ENCODE measurements around the gene GRB2. TPM values are rescaled to one million over a fixed set of nuclear protein-coding genes. Genes with fewer than 3 reads are reported as not detected.

GRB2 gene
- total RNA-seq, 2 donors from 2014 or later: 117 to 126 TPM

- Histone ChIP-seq H3K27ac (no peak overlapping the region), H3K27me3 (no peaks in the 10 kb centered on the region), H3K9ac (ENCODE audit: low read depth in 2 of 2, low read length in 2 of 2) (no peak overlapping the region), H3K4me1 (no peaks in the 10 kb centered on the region), H3K4me3 (no peak overlapping the region), H3K9me3 (no peaks in the 10 kb centered on the region), H3K36me3 (no peaks in the 10 kb centered on the region)
- TF ChIP-seq, protein P1, sequence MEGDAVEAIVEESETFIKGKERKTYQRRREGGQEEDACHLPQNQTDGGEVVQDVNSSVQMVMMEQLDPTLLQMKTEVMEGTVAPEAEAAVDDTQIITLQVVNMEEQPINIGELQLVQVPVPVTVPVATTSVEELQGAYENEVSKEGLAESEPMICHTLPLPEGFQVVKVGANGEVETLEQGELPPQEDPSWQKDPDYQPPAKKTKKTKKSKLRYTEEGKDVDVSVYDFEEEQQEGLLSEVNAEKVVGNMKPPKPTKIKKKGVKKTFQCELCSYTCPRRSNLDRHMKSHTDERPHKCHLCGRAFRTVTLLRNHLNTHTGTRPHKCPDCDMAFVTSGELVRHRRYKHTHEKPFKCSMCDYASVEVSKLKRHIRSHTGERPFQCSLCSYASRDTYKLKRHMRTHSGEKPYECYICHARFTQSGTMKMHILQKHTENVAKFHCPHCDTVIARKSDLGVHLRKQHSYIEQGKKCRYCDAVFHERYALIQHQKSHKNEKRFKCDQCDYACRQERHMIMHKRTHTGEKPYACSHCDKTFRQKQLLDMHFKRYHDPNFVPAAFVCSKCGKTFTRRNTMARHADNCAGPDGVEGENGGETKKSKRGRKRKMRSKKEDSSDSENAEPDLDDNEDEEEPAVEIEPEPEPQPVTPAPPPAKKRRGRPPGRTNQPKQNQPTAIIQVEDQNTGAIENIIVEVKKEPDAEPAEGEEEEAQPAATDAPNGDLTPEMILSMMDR (IDR thresholded peaks at IDR 0.05): no peak
- no peak for DNase-seq
- intact Hi-C loops (cut with DNase I): no loop called here
These were observed 4.7 kb upstream of the GRB2 start for GRCh38 chr17:75410141-75410540.

DNA sequence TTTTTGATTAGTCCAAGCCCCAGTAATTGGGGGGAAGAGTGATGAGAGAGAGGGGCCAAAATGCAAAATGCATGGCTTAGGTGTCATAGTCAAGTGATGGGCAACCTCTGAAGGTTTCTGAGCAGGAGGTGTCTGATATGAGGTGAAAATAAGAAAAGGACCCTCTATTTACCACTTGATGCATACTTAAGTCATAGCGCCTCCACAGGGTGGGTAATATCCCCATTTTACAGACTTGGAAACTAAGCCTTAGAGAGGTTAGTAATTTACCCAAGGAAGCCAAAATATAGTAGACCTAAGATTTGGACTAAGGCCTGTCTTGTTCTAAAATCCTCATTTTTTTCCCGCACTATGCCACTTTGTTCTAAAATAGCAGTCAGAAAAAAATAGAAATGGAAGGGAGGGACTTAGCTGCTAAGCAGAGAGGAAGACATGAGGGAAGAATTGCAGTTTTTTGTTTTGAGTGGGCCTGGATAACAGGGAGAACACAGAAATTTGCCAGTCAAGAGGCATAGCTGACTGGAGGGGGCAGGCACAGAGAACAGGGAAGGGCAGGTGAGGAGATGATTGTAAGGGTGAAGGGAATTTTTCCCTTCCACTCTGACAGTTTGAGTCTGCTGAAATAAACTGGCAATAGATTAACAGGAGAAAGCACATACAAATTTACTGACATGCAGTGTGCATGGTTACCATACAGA is 2.3 kb upstream of the GRB2 start:
- TF ChIP-seq, protein P1 (IDR thresholded peaks at IDR 0.05): no peak
- no peaks in the 10 kb centered on the region for H3K4me1 ChIP-seq
- no peak overlapping the region for H3K9ac ChIP-seq (ENCODE audit: low read depth in 2 of 2, low read length in 2 of 2)
- H3K4me3 ChIP-seq: no peak overlapping the region
- no peaks in the 10 kb centered on the region for H3K27me3 ChIP-seq
- H3K36me3 ChIP-seq: no peaks in the 10 kb centered on the region
- H3K9me3 ChIP-seq: no peaks in the 10 kb centered on the region
- intact Hi-C loops (cut with DNase I): no loop called here
- no peak for DNase-seq
- no peak overlapping the region for H3K27ac ChIP-seq

GRCh38 chr17:75406222-75406615 is 741 bp upstream of the GRB2 start:
- DNase-seq: peak; percentile 38
- Histone ChIP-seq H3K9me3 (no peaks in the 10 kb centered on the region), H3K9ac (ENCODE audit: low read depth in 2 of 2, low read length in 2 of 2) (peak overlapping the region; percentile 51 to 53)

DNA sequence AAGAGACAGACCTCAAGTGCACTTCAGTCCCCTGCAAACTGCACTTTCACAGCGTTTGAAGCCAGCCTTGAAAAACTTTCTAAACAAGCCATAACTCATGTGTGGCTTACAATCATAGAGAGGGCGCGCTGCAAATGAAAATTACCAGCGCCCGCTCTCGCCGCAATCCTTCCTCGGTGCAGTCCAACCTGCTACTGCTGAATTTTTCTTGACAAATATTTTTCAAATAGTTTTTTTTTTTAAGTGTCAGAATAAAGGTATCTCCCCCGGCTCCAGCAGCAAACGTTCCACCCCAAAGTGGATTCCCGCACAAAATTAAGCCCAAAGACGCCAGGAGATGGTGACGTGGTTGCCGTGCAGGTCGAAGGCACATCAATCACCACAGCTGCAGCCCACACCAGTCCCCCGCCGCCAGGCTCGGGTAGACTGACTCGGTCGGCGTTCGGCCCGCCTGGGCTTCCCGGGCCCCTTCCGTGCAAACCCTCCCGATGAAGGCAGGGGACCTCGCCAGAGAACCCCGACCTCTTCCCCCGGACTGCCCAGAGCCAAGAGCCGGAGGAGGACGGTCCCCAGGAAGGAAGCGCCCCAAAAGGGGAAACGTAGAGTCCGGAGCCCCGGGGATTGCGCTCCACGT is 630 bp downstream of the GRB2 start:
- peak overlapping the region; percentile 100 for H3K4me3 ChIP-seq
- DNase-seq: peak; percentile 63
- peak overlapping the region; percentile 91 for H3K27ac ChIP-seq
- intact Hi-C loops (cut with DNase I): loop anchor here (2.0 kb wide), 1 partner anchor 82 kb away; no protein-coding TSS in a partner anchor
- no peaks in the 10 kb centered on the region for H3K36me3 ChIP-seq
- H3K9me3 ChIP-seq: no peaks in the 10 kb centered on the region
- H3K27me3 ChIP-seq: no peaks in the 10 kb centered on the region
- TF ChIP-seq, protein P1 (IDR thresholded peaks at IDR 0.05): no peak
- H3K9ac ChIP-seq (ENCODE audit: low read depth in 2 of 2, low read length in 2 of 2): peak overlapping the region; percentile 93 to 97
- H3K4me1 ChIP-seq: no peaks in the 10 kb centered on the region

More at GRCh38 chr17:75406222-75406615, 741 bp upstream of the GRB2 start:
- intact Hi-C loops (cut with DNase I): no loop called here
- Histone ChIP-seq H3K4me1 (no peaks in the 10 kb centered on the region), H3K27ac (peak overlapping the region; percentile 91), H3K27me3 (no peaks in the 10 kb centered on the region), H3K4me3 (peak overlapping the region; percentile 100), H3K36me3 (no peaks in the 10 kb centered on the region)
- TF ChIP-seq, protein P1 (IDR thresholded peaks at IDR 0.05): no peak

DNA sequence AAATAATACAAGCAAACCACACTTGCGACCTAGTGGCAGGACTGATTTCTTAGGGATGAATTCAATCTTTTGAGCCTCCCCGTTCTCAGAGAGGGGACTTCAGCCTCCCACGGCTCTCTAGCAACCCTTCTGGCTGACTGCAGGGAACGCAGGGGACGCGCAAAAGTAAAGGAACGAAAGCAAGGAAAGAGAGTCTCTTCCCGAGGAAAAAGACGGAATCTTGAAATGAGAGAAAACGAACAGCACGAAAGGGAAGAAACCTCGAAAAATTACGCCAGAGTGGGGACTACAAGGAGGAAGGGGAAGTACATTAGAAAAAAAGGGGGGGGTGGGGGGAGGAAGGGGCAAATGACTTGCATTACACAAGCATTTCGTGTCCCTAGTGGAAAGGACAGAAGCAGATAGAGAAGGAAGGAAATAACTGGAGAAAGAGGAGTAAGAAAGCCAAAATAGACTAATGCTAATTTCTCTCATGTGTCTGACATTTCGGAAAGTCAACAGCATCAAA is 1.2 kb downstream of the GRB2 start:
- peak overlapping the region; percentile 100 for H3K4me3 ChIP-seq
- DNase-seq: peak; percentile 68
- H3K9me3 ChIP-seq: no peaks in the 10 kb centered on the region
- no peaks in the 10 kb centered on the region for H3K27me3 ChIP-seq
- no peaks in the 10 kb centered on the region for H3K4me1 ChIP-seq
- TF ChIP-seq, protein P1 (IDR thresholded peaks at IDR 0.05): peak; percentile 74
- intact Hi-C loops (cut with DNase I): loop anchor here (2.0 kb wide), 1 partner anchor 81 kb away; no protein-coding TSS in a partner anchor
- H3K36me3 ChIP-seq: no peaks in the 10 kb centered on the region
- H3K9ac ChIP-seq (ENCODE audit: low read depth in 2 of 2, low read length in 2 of 2): peak overlapping the region; percentile 93 to 97
- peak overlapping the region; percentile 91 for H3K27ac ChIP-seq
